Breast epithelium (tissue), 4 donors: ENCODE results near the gene TM6SF1. TPM values are rescaled to one million over a fixed set of nuclear protein-coding genes. Genes with fewer than 3 reads are reported as not detected.
"Not testable (repeated sequence)": the region's sequence is repeated elsewhere in the genome, so short reads cannot be mapped to it uniquely, and the experiment has no call there.

Experiments
- DNase-seq, 2 donors: peaks; one replicate each; pipeline ENCODE4 v3.0.0-alpha.2; 2019; ENCODE audit warnings: low spot score in 2 of 2
- H3K27ac ChIP-seq, 2 donors: fragments of 200-600 bp; sonication (generic) in 1 of 2; one replicate each; pipeline ENCODE4 v1.5.1; 2016 to 2019; ENCODE audit warnings: mild to moderate bottlenecking in 1 of 2
- H3K27me3 ChIP-seq, 2 donors: fragments of 200-600 bp; sonication (generic) in 1 of 2; one replicate each; pipeline versions ENCODE4 v1.5.1 to v1.6.0; 2017 to 2019; ENCODE audit warnings: control low read depth in 1 of 2, mild to moderate bottlenecking in 1 of 2
- H3K36me3 ChIP-seq: fragments of 200-600 bp; one replicate; pipeline ENCODE4 v1.5.1; 2019
- H3K4me1 ChIP-seq, 2 donors: fragments of 200-600 bp; sonication (generic); one replicate each; pipeline ENCODE4 v1.5.1; 2016 to 2019; ENCODE audit warnings: control low read depth in 1 of 2
- H3K4me3 ChIP-seq, 3 donors: fragments of 200-600 bp; sonication (generic); 1 replicate in 2 of 3; 2 replicates in 1 of 3; pipeline ENCODE4 v1.5.1; 2016 to 2019; ENCODE audit warnings: mild to moderate bottlenecking in 3 of 3, moderate library complexity in 2 of 3
- H3K9me3 ChIP-seq, 2 donors: fragments of 200-600 bp; sonication (generic) in 1 of 2; one replicate each; pipeline ENCODE4 v1.5.1; 2016 to 2019; ENCODE audit warnings: control low read depth in 1 of 2
- CTCF ChIP-seq, 3 donors: fragments of 450-650 bp; IDR thresholded peaks; one replicate each; pipeline ENCODE4 v1.5.1; 2016 to 2017; ENCODE audit warnings: antibody characterized with exemption in 3 of 3, mild to moderate bottlenecking in 3 of 3, moderate library complexity in 3 of 3
- POLR2A ChIP-seq: fragments of 450-650 bp; IDR thresholded peaks from one replicate; pipeline ENCODE4 v1.6.1; 2016; ENCODE audit warnings: antibody characterized with exemption, mild to moderate bottlenecking, moderate library complexity
- POLR2AphosphoS5 ChIP-seq, 3 donors: sonication (generic); formaldehyde crosslinking; IDR thresholded peaks; one replicate each; pipeline ENCODE4 v1.6.1; 2017; ENCODE audit warnings: antibody characterized with exemption in 3 of 3
- intact Hi-C: fragments of 100-400 bp; cut with DNase I; formaldehyde crosslinking; loops from one replicate; pipeline ENCODE4 v1.15.1; 2023; ENCODE audit warnings: low total_unique reads
- total RNA-seq, 3 donors: library from RNA; depleted of rRNA; stranded (reverse); fragments of >200 nt; gene quantifications; one replicate each; pipeline ENCODE4 v1.1.0, GENCODE V29; 2016

The TM6SF1 gene
- total RNA-seq, 3 donors from 2014 or later: 6.4 to 8.5 (median 7.3) TPM

- intact Hi-C loops: no loop called here
- Histone ChIP-seq H3K4me1 (no peaks in the 10 kb centered on the region), H3K27ac (no peak overlapping the region), H3K27me3 (no peaks in the 10 kb centered on the region), H3K9me3 (no peaks in the 10 kb centered on the region), H3K4me3 (no peak overlapping the region), H3K36me3 (no peaks in the 10 kb centered on the region)
- no peak for DNase-seq
- TF ChIP-seq POLR2A (no peak), CTCF (IDR thresholded peaks at IDR 0.05) (no peak), POLR2AphosphoS5 (IDR thresholded peaks at IDR 0.05) (no peak)
These were observed 25.5 kb downstream of the TM6SF1 start for GRCh38 chr15:83132861-83133523.

GRCh38 chr15:83142151-83142550 lies 34.7 kb downstream of the TM6SF1 start:
- H3K4me1 ChIP-seq, H3K27me3 ChIP-seq, H3K9me3 ChIP-seq, DNase-seq, H3K36me3 ChIP-seq, intact Hi-C loops, H3K27ac ChIP-seq, H3K4me3 ChIP-seq: not testable (repeated sequence)

- Histone ChIP-seq H3K27ac (no peak overlapping the region), H3K4me3 (no peak overlapping the region), H3K9me3 (no peaks in the 10 kb centered on the region), H3K4me1 (no peaks in the 10 kb centered on the region), H3K36me3 (peaks cover 9% of the 10 kb centered on the region), H3K27me3 (no peaks in the 10 kb centered on the region)
- no peak for TF ChIP-seq POLR2A
- no peak for TF ChIP-seq POLR2AphosphoS5 (IDR thresholded peaks at IDR 0.05)
- TF ChIP-seq CTCF (IDR thresholded peaks at IDR 0.05): no peak
- intact Hi-C loops: no loop called here
- DNase-seq: no peak
These were observed 37.3 kb downstream of the TM6SF1 start for GRCh38 chr15:83144771-83145170.

DNA sequence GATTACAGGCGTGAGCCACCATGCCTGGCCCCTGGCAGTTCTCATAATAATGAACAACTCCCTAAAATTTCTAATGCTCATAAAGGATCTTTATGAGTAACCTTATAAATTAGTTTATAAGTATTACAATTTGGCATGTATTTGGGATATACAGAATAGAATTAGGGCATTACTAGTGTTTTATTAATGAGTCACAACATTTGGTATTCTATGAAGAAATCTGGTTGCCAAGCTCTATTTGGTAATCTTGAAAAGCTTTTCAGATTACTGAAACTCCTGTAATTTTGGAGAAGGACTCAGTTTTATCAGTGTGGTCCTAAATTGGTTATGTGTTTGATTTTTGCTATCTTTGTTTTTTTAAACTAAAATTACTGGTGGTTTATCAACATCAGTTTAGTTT lies 45.8 kb downstream of the TM6SF1 start:
- Histone ChIP-seq H3K27me3 (no peaks in the 10 kb centered on the region), H3K9me3 (no peaks in the 10 kb centered on the region), H3K4me3 (no peak overlapping the region), H3K4me1 (no peaks in the 10 kb centered on the region), H3K27ac (no peak overlapping the region), H3K36me3 (peaks cover 6% of the 10 kb centered on the region)
- no peak for TF ChIP-seq CTCF (IDR thresholded peaks at IDR 0.05)
- no peak for TF ChIP-seq POLR2AphosphoS5 (IDR thresholded peaks at IDR 0.05)
- no peak for TF ChIP-seq POLR2A
- intact Hi-C loops: loop anchor here (5.0 kb wide), 1 partner anchor 84 kb away; no protein-coding TSS in a partner anchor
- no peak for DNase-seq

DNA sequence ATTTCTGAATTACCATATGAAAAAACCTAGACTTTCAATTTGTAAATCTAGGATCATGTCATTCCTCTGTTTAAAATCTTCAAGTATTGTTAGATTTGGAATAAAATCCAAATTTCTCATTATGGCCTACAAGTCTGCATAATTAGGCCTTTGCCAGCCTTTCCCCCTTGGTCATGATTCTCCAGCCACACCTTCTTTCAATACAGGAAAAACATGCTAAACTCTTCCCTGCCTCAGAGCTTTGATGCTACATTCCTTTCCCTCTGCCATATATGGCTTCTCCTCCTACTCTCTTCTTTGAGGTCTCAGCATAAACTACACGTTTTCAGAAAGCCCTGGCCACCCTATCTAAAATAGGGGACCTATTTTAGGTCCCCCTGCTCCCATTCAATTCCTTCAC lies 48.5 kb downstream of the TM6SF1 start:
- H3K4me1 ChIP-seq: no peaks in the 10 kb centered on the region
- H3K27ac ChIP-seq: no peak overlapping the region
- no peaks in the 10 kb centered on the region for H3K9me3 ChIP-seq
- no peaks in the 10 kb centered on the region for H3K27me3 ChIP-seq
- H3K4me3 ChIP-seq: no peak overlapping the region
- TF ChIP-seq POLR2AphosphoS5 (IDR thresholded peaks at IDR 0.05): no peak
- no peak for TF ChIP-seq CTCF (IDR thresholded peaks at IDR 0.05)
- TF ChIP-seq POLR2A: no peak
- no peak for DNase-seq
- H3K36me3 ChIP-seq: peaks cover 2% of the 10 kb centered on the region
- intact Hi-C loops: no loop called here
